ENCODE measurements around the gene COA8. TPM values are rescaled to one million over a fixed set of nuclear protein-coding genes. Genes with fewer than 3 reads are reported as not detected.

The COA8 gene
- polyA plus RNA-seq, 3 donors, result 37.8 to 43.5 (median 43.4) TPM

Other genes with a start within 250 kb of the COA8 start
- 100 to 1,000 TPM; 226 to 257 (median 257) TPM for gene EIF5, start 228.7 kb upstream of the COA8 start, polyA plus RNA-seq (ENCODE audit: insufficient read length in 3 of 3)
- gene MARK3, start 177.5 kb upstream of the COA8 start, polyA plus RNA-seq (ENCODE audit: insufficient read length in 3 of 3), result 100 to 1,000 TPM in 2 of 3 donors, 10 to 100 TPM in 1; 92.0 to 135 (median 103) TPM
- 100 to 1,000 TPM; 185 to 228 (median 194) TPM for gene CKB, start 40.1 kb upstream of the COA8 start, polyA plus RNA-seq (ENCODE audit: insufficient read length in 3 of 3)
- gene TRMT61A, start 33.8 kb upstream of the COA8 start, polyA plus RNA-seq (ENCODE audit: insufficient read length in 3 of 3), result 10 to 100 TPM in 1 of 3 donors, 1 to 10 TPM in 2; 8.9 to 10.5 (median 9.1) TPM
- gene BAG5, start 303 bp upstream of the COA8 start, polyA plus RNA-seq (ENCODE audit: insufficient read length in 3 of 3), result 10 to 100 TPM; 28.2 to 31.6 (median 28.9) TPM
- gene KLC1, start 66.3 kb downstream of the COA8 start, polyA plus RNA-seq (ENCODE audit: insufficient read length in 3 of 3), result 100 to 1,000 TPM in 2 of 3 donors, 10 to 100 TPM in 1; 96.5 to 146 (median 145) TPM
- 10 to 100 TPM; 15.5 to 23.1 (median 21.1) TPM for gene XRCC3, start 152.5 kb downstream of the COA8 start, polyA plus RNA-seq (ENCODE audit: insufficient read length in 3 of 3)
- 10 to 100 TPM; 56.2 to 61.2 (median 59.7) TPM for gene ZFYVE21, start 152.8 kb downstream of the COA8 start, polyA plus RNA-seq (ENCODE audit: insufficient read length in 3 of 3)